Type B pancreatic cell (in vitro differentiated cells): Measurements from ENCODE around the gene JAKMIP1. TPM values are rescaled to one million over a fixed set of nuclear protein-coding genes. Genes with fewer than 3 reads are reported as not detected.

Source experiments
- DNase-seq: peaks from one replicate; pipeline ENCODE4 v3.0.0; 2021; ENCODE audit warnings: mixed read lengths; ENCODE audit not compliant: unreplicated experiment; ENCODE audit errors: extremely low spot score
- H3K27ac Mint-ChIP-seq: 2 replicates; pipeline ENCODE4 v1.8.0; 2021; ENCODE audit warnings: mild to moderate bottlenecking, mixed read lengths
- H3K27me3 Mint-ChIP-seq: 2 replicates; pipeline ENCODE4 v1.8.0; 2021; ENCODE audit warnings: mixed read lengths
- H3K36me3 Mint-ChIP-seq: 2 replicates; pipeline ENCODE4 v1.8.0; 2021; ENCODE audit warnings: mixed read lengths
- H3K4me1 Mint-ChIP-seq: one replicate; pipeline ENCODE4 v1.8.0; 2021; ENCODE audit warnings: mixed read lengths; ENCODE audit not compliant: unreplicated experiment
- H3K4me3 Mint-ChIP-seq: 2 replicates; pipeline ENCODE4 v1.8.0; 2021; ENCODE audit warnings: mild to moderate bottlenecking, mixed read lengths
- H3K9me3 Mint-ChIP-seq: 2 replicates; pipeline ENCODE4 v1.8.0; 2021; ENCODE audit warnings: mixed read lengths
- total RNA-seq: library from RNA; stranded (reverse); gene quantifications from 2 replicates; pipeline ENCODE4 v1.2.1, GENCODE V29; 2021; ENCODE audit warnings: low replicate concordance
- TF ChIP-seq, protein P1 (sequence below): fragments of 200-600 bp; sonication (generic); conservative IDR thresholded peaks from 2 replicates; pipeline ENCODE4 v1.5.0; 2021; ENCODE audit warnings: antibody characterized with exemption, mild to moderate bottlenecking

The JAKMIP1 gene
- total RNA-seq, 1 donor from 2014 or later = 0.89 TPM

DNA sequence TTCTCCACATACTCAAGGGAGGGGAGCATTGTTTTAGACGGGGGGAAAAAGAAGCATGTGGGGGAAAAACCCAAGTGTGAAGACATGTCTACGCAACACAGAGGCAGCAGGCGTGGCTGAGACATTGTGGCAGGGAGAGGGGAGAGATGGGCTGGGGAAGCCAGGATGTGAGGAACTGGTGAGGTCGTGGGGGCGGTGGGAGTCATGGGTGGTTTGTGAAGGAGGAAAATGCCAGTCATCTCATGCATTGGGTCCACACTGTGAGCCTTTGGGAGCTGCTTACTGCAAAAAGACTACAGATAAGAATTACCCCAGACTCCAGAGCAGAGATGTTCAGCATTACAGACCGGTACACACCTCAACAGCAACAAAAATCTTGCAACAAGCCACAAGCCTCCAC lies 2.1 kb downstream of the JAKMIP1 start:
- H3K36me3 Mint-ChIP-seq = peaks cover 4% of the 10 kb centered on the region
- no peak overlapping the region for H3K27ac Mint-ChIP-seq
- peaks cover 77% of the 10 kb centered on the region for H3K27me3 Mint-ChIP-seq
- no peaks in the 10 kb centered on the region for H3K4me1 Mint-ChIP-seq
- TF ChIP-seq, protein P1, sequence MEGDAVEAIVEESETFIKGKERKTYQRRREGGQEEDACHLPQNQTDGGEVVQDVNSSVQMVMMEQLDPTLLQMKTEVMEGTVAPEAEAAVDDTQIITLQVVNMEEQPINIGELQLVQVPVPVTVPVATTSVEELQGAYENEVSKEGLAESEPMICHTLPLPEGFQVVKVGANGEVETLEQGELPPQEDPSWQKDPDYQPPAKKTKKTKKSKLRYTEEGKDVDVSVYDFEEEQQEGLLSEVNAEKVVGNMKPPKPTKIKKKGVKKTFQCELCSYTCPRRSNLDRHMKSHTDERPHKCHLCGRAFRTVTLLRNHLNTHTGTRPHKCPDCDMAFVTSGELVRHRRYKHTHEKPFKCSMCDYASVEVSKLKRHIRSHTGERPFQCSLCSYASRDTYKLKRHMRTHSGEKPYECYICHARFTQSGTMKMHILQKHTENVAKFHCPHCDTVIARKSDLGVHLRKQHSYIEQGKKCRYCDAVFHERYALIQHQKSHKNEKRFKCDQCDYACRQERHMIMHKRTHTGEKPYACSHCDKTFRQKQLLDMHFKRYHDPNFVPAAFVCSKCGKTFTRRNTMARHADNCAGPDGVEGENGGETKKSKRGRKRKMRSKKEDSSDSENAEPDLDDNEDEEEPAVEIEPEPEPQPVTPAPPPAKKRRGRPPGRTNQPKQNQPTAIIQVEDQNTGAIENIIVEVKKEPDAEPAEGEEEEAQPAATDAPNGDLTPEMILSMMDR = no peak
- peak overlapping the region; percentile 83 for H3K4me3 Mint-ChIP-seq
- peaks cover 9% of the 10 kb centered on the region for H3K9me3 Mint-ChIP-seq
- DNase-seq = no peak

DNA sequence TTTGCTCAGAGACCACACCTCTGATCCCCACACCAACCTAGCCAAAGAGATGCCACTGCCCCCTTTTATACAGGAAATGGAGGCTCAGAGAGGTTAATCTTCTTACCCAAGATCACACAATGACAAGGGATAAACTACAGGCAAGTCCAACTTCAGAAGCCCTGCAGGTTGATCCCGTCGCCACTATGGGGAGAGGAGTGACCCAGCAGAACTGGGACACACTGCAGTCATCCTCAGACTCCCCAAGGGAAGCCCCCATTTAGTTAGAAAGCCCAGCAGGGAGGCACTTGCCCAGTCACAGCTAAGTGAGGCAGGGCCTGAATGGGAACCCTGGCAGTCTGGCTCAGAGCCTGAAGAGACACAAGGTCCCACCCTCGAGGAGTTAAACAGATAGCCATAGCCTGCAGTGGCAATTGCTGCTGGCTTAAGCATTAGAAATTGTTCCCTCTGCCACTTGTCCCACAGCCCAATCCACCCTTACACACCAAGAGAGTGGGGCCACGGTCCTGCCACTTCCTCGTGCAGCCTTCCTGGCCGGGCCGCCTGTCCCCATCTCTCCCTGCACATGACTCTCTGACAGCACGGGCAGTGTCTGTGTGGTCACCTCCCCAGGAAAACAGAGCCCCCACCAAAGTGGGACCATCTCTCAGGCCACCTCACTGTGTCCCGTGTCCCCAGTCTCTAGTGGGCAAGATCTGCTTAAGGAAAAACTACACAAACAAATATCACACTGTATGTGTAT lies 2.7 kb downstream of the JAKMIP1 start:
- no peak for DNase-seq
- H3K4me1 Mint-ChIP-seq = no peaks in the 10 kb centered on the region
- H3K4me3 Mint-ChIP-seq = peak overlapping the region; percentile 65
- H3K9me3 Mint-ChIP-seq = peaks cover 9% of the 10 kb centered on the region
- H3K36me3 Mint-ChIP-seq = peaks cover 4% of the 10 kb centered on the region
- H3K27ac Mint-ChIP-seq = no peak overlapping the region
- H3K27me3 Mint-ChIP-seq = peaks cover 77% of the 10 kb centered on the region
- TF ChIP-seq, protein P1 = no peak

- peaks cover 77% of the 10 kb centered on the region for H3K27me3 Mint-ChIP-seq
- no peak for DNase-seq
- TF ChIP-seq, protein P1 = no peak
- peaks cover 9% of the 10 kb centered on the region for H3K9me3 Mint-ChIP-seq
- H3K27ac Mint-ChIP-seq = no peak overlapping the region
- no peaks in the 10 kb centered on the region for H3K4me1 Mint-ChIP-seq
- peaks cover 4% of the 10 kb centered on the region for H3K36me3 Mint-ChIP-seq
- H3K4me3 Mint-ChIP-seq = no peak overlapping the region
These were observed 3.5 kb downstream of the JAKMIP1 start for GRCh38 chr4:6196871-6197270.

GRCh38 chr4:6196324-6196723 lies 4.0 kb downstream of the JAKMIP1 start:
- peaks cover 4% of the 10 kb centered on the region for H3K36me3 Mint-ChIP-seq
- no peaks in the 10 kb centered on the region for H3K4me1 Mint-ChIP-seq
- no peak overlapping the region for H3K27ac Mint-ChIP-seq
- peaks cover 4% of the 10 kb centered on the region for H3K9me3 Mint-ChIP-seq
- no peak overlapping the region for H3K4me3 Mint-ChIP-seq
- TF ChIP-seq, protein P1 = no peak
- H3K27me3 Mint-ChIP-seq = peaks cover 71% of the 10 kb centered on the region
- DNase-seq = no peak

DNA sequence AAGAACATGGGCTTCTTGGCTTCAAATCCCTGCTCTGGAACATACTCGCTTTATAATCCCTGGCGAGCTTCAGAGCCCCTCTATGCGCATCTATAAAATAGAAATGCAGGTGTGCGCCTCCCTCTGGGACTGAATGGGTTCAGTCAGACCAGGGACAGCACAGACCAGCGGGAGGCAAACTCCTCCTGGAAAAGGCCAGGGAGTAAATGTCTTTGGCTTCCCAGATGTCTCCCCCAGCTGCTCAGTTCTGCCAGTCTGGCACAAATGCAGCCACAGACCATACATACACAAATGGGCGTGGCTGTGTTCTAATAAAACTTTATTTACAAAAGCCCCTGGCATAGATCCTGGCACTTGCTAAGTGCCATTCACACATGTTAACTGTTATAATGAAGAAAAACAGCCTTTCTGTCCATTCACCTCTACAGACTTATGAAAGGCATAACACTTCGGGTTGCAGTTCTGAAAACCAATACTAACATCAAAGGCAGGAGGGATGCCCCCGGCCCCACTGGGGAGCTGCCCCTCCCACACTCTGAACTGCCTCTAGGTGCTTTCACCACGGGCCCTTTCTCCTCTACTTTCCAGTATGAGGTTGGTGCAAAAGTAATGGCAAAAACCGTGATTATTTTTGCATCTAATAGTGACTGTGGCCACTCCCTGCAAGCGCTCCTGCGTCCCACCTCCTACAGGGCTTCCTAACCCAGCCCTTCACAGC lies 4.6 kb downstream of the JAKMIP1 start:
- H3K36me3 Mint-ChIP-seq = no peaks in the 10 kb centered on the region
- H3K9me3 Mint-ChIP-seq = no peaks in the 10 kb centered on the region
- DNase-seq = no peak
- H3K4me1 Mint-ChIP-seq = no peaks in the 10 kb centered on the region
- peaks cover 66% of the 10 kb centered on the region for H3K27me3 Mint-ChIP-seq
- no peak overlapping the region for H3K27ac Mint-ChIP-seq
- no peak overlapping the region for H3K4me3 Mint-ChIP-seq
- TF ChIP-seq, protein P1 = no peak
